HepG2 (cell line): ENCODE results near the gene EXTL1. TPM values are rescaled to one million over a fixed set of nuclear protein-coding genes. Genes with fewer than 3 reads are reported as not detected.

Experiments used
- ATAC-seq: fragments of 200-7000 bp; cut with Tn5 transposase; 3 replicates; pipeline ENCODE4 v1.9.1; 2020; ENCODE audit warnings: mild to moderate bottlenecking, moderate library complexity
- BruUV-seq: library from RNA; stranded (reverse); fragments of 400-500 nt; replicated peaks from 2 replicates; lab custom pipeline; 2021; lab: Mats Ljungman, UMichigan
- CTCF ChIA-PET: fragments of 300-600 bp; formaldehyde crosslinking; extraction: SDS; loops from one replicate; lab custom pipeline; 2021; ENCODE audit warnings: low total read pairs, inconsistent platforms, low intra/inter-chr PET ratio; lab: Yijun Ruan, JAX
- POLR2A ChIA-PET: fragments of 350-600 bp; sonication (Branson Sonifier 250); formaldehyde crosslinking; loops from one replicate; lab custom pipeline; 2020; ENCODE audit warnings: antibody characterized with exemption, inconsistent platforms; lab: Yijun Ruan, JAX
- DNase-seq: peaks from one replicate; pipeline ENCODE4 v3.0.0-alpha.2; 2015; ENCODE audit warnings: low spot score
- FAIRE-seq: peaks from 3 replicates; lab custom pipeline; 2011; peaks lifted over from hg19 to GRCh38; lab: Jason Lieb, UNC
- H2AFZ ChIP-seq: one replicate; pipeline ENCODE4 v1.6.1; 2011; ENCODE audit warnings: low read length, inconsistent platforms
- H3K27ac ChIP-seq: fragments of 300-600 bp; 3 replicates; pipeline ENCODE4 v1.8.0; 2011; ENCODE audit warnings: mixed run types, mild to moderate bottlenecking, mixed read lengths, low read length, inconsistent platforms; ENCODE audit not compliant: insufficient read depth; ENCODE audit errors: extremely low read length
- H3K27me3 ChIP-seq, 2 experiments: fragments of 200-600 bp in 1 of 2; 2 replicates in 1 of 2; 3 replicates in 1 of 2; pipeline versions ENCODE4 v1.6.0 to v1.8.0; 2011; ENCODE audit warnings: low read length in 2 of 2, mild to moderate bottlenecking in 2 of 2, moderate library complexity in 2 of 2, inconsistent platforms in 1 of 2; ENCODE audit not compliant: insufficient read depth in 2 of 2, control insufficient read depth in 1 of 2
- H3K36me3 ChIP-seq, 2 experiments: fragments of 200-600 bp in 1 of 2; replicated peaks in 1 of 2; 2 replicates in 1 of 2; 3 replicates in 1 of 2; pipeline versions ENCODE4 v1.5.1 to v1.8.0; 2011; ENCODE audit warnings: low read length in 2 of 2, inconsistent platforms in 1 of 2; ENCODE audit not compliant: insufficient read depth in 2 of 2, control insufficient read depth in 1 of 2
- H3K4me1 ChIP-seq: 2 replicates; pipeline ENCODE4 v1.5.1; 2012; ENCODE audit warnings: low read length, inconsistent platforms; ENCODE audit not compliant: insufficient read depth
- H3K4me2 ChIP-seq: 2 replicates; pipeline ENCODE4 v1.6.0; 2011; ENCODE audit warnings: low read depth, low read length, inconsistent platforms
- H3K4me3 ChIP-seq, 3 experiments: fragments of 200-600 bp in 1 of 3; sonication (generic), shearing (Covaris generic) in 1 of 3; replicated peaks in 1 of 3; 2 replicates each; pipeline ENCODE4 v1.5.1; 2011 to 2016; ENCODE audit warnings: low read length in 3 of 3, inconsistent platforms in 2 of 3, low read depth in 2 of 3, mild to moderate bottlenecking in 2 of 3, control low read depth in 1 of 3, mixed read lengths in 1 of 3; ENCODE audit not compliant: insufficient read depth in 1 of 3
- H3K79me2 ChIP-seq: one replicate; pipeline ENCODE4 v1.6.1; 2011; ENCODE audit warnings: low read length, inconsistent platforms; ENCODE audit not compliant: insufficient read depth
- H3K9ac ChIP-seq: 2 replicates; pipeline ENCODE4 v1.6.0; 2011; ENCODE audit warnings: mild to moderate bottlenecking, low read depth, low read length, inconsistent platforms; ENCODE audit not compliant: insufficient read depth
- H3K9me3 ChIP-seq: 2 replicates; pipeline ENCODE4 v1.5.1; 2012; ENCODE audit warnings: mild to moderate bottlenecking, low read length
- H4K20me1 ChIP-seq: 2 replicates; pipeline ENCODE4 v1.6.0; 2011; ENCODE audit warnings: inconsistent platforms, mild to moderate bottlenecking, low read length, moderate library complexity; ENCODE audit not compliant: insufficient read depth
- CCDC6 ChIP-seq: sonication (generic); formaldehyde crosslinking; IDR thresholded peaks from 2 replicates; pipeline ENCODE4 v1.8.1; 2022; ENCODE audit warnings: mild to moderate bottlenecking, missing genetic modification reagents, moderate library complexity
- CHD4 ChIP-seq: fragments of 200-600 bp; sonication (generic); IDR thresholded peaks from 2 replicates; pipeline ENCODE4 v1.7.0; 2017; ENCODE audit warnings: mild to moderate bottlenecking, low read length, borderline replicate concordance
- E2F1 ChIP-seq: sonication (generic); formaldehyde crosslinking; IDR thresholded peaks from 2 replicates; pipeline ENCODE4 v1.5.0; 2020; ENCODE audit warnings: missing genetic modification reagents
- E2F5 ChIP-seq: sonication (generic); formaldehyde crosslinking; conservative IDR thresholded peaks from 2 replicates; pipeline ENCODE4 v1.4.0; 2020; ENCODE audit warnings: missing genetic modification reagents
- GFI1 ChIP-seq: sonication (generic); formaldehyde crosslinking; IDR thresholded peaks from 2 replicates; pipeline ENCODE4 v1.5.0; 2020; ENCODE audit warnings: missing genetic modification reagents, mild to moderate bottlenecking, borderline replicate concordance
- HIVEP1 ChIP-seq: sonication (generic); formaldehyde crosslinking; IDR thresholded peaks from 2 replicates; pipeline ENCODE4 v1.4.0; 2020; ENCODE audit warnings: mild to moderate bottlenecking, missing genetic modification reagents
- MLLT10 ChIP-seq: sonication (generic); formaldehyde crosslinking; IDR thresholded peaks from 2 replicates; pipeline ENCODE4 v1.4.0; 2020; ENCODE audit warnings: missing genetic modification reagents
- NR3C1 ChIP-seq: sonication (generic); formaldehyde crosslinking; IDR thresholded peaks from 2 replicates; pipeline ENCODE4 v1.4.0; 2020; ENCODE audit warnings: missing genetic modification reagents
- PHF20 ChIP-seq: sonication (generic); formaldehyde crosslinking; IDR thresholded peaks from 2 replicates; pipeline ENCODE4 v1.5.0; 2020; ENCODE audit warnings: mild to moderate bottlenecking, missing genetic modification reagents
- RAD51 ChIP-seq: fragments of 450-650 bp; IDR thresholded peaks from 2 replicates; pipeline ENCODE4 v1.6.1; 2016; ENCODE audit warnings: borderline replicate concordance
- ZFX ChIP-seq: sonication (generic); formaldehyde crosslinking; IDR thresholded peaks from 2 replicates; pipeline ENCODE4 v1.4.0; 2020; ENCODE audit warnings: mild to moderate bottlenecking, low read depth, missing genetic modification reagents, moderate library complexity
- ZMAT5 ChIP-seq: sonication (generic); formaldehyde crosslinking; IDR thresholded peaks from 2 replicates; pipeline ENCODE4 v1.5.0; 2020; ENCODE audit warnings: mild to moderate bottlenecking, low read depth, missing genetic modification reagents, borderline replicate concordance
- ZNF781 ChIP-seq: sonication (generic); formaldehyde crosslinking; IDR thresholded peaks from 2 replicates; pipeline ENCODE4 v1.5.1; 2020; ENCODE audit warnings: borderline replicate concordance, mild to moderate bottlenecking, missing genetic modification reagents; ENCODE audit errors: not compliant biosample characterization
- WGBS: methylation state at CpG from one replicate; pipeline ENCODE4 v1.1.6; 2017; ENCODE audit warnings: low lambda C conversion rate; 5-methylcytosine and 5-hydroxymethylcytosine counted together
- in situ Hi-C: cut with HindIII; loops from 2 replicates; pipeline ENCODE4 v1.10.0; 2017; ENCODE audit warnings: low pct_unique_long_range_greater_than_20kb; ENCODE audit not compliant: extremely low pct_ligation_motif_present
- intact Hi-C: fragments of 100-400 bp; cut with micrococcal nuclease; formaldehyde crosslinking; loops from one replicate; pipeline ENCODE4 v1.10.0; 2022; ENCODE audit not compliant: unreplicated experiment
- polyA plus RNA-seq, 8 experiments: library from polyadenylated mRNA; depleted of rRNA in 3 of 8; stranded (reverse) in 7 of 8; unstranded in 1 of 8; fragments of >200 nt; fragmentation: Illumina TruSeq in 4 of 8; extraction: Trizol in 4 of 8; gene quantifications; 2 replicates each; pipeline versions ENCODE4 v1.2.1 to v1.2.3, GENCODE V29; 2011 to 2016; ENCODE audit warnings: low read depth in 4 of 8, missing spikeins in 1 of 8, mixed read lengths in 1 of 8; ENCODE audit not compliant: insufficient read depth in 1 of 8
- total RNA-seq, 5 experiments: library from RNA; depleted of rRNA; stranded (reverse); fragments of >200 nt; fragmentation: Illumina TruSeq; extraction: Trizol; gene quantifications; 2 replicates each; pipeline ENCODE4 v1.2.3, GENCODE V29; 2016; ENCODE audit warnings: low read depth in 1 of 5

The EXTL1 gene
- total and polyA plus RNA-seq, 2 of the 13 experiments (the other 11 are each of a cell fraction or from before 2014, with no cell fraction given): 0.35 to 1.0 TPM

GRCh38 chr1:26070296-26070962 is 48.9 kb downstream of the EXTL1 start:
- H3K79me2 ChIP-seq: no peaks in the 10 kb centered on the region
- H3K4me2 ChIP-seq: no peak overlapping the region
- H3K9me3 ChIP-seq: no peaks in the 10 kb centered on the region
- H3K4me1 ChIP-seq: peaks cover 14% of the 10 kb centered on the region; the same call in 1 of the 2 replicates
- peaks cover 5 to 48% of the 10 kb centered on the region in 2 experiments; a peak in 4 of 5 replicates for H3K27me3 ChIP-seq
- no peak for FAIRE-seq
- no peak overlapping the region for H3K4me3 ChIP-seq
- DNase-seq: no peak
- intact Hi-C loops (no loop called here), in situ Hi-C loops (no loop called here)
- no TSS peak for BruUV-seq
- POLR2A ChIA-PET: no interaction called here
- no peak overlapping the region for H3K27ac ChIP-seq
- CTCF ChIA-PET: no interaction called here
- no peak overlapping the region for H3K9ac ChIP-seq
- H3K36me3 ChIP-seq: no peaks in the 10 kb centered on the region
- H4K20me1 ChIP-seq: no peaks in the 10 kb centered on the region
- TF ChIP-seq ZMAT5 (CRISPR knock-in tag) (no peak), ZFX (CRISPR knock-in tag) (no peak)
- H2AFZ ChIP-seq: no peak overlapping the region
- ATAC-seq: no peak
- WGBS: 37% methylated on average over 4 of the region's 4 CpGs

- in situ Hi-C loops: no loop called here
- Histone ChIP-seq H3K9ac (no peak overlapping the region), H2AFZ (no peak overlapping the region), H3K4me1 (peaks cover 13% of the 10 kb centered on the region; the same call in 1 of the 2 replicates), H3K4me3 (no peak overlapping the region), H3K9me3 (no peaks in the 10 kb centered on the region), H3K79me2 (no peaks in the 10 kb centered on the region), H4K20me1 (no peaks in the 10 kb centered on the region), H3K27ac (no peak overlapping the region), H3K27me3 (peaks cover 5 to 43% of the 10 kb centered on the region in 2 experiments; a peak in 4 of 5 replicates), H3K4me2 (no peak overlapping the region), H3K36me3 (no peaks in the 10 kb centered on the region)
- WGBS: 43% methylated on average over 6 of the region's 6 CpGs
- BruUV-seq: no TSS peak
- intact Hi-C loops: no loop called here
- ChIA-PET POLR2A (no interaction called here), CTCF (no interaction called here)
- DNase-seq: no peak
- ATAC-seq: no peak
- FAIRE-seq: no peak
- TF ChIP-seq ZNF781 (CRISPR knock-in tag) (no peak), GFI1 (CRISPR knock-in tag) (no peak), PHF20 (CRISPR knock-in tag) (no peak), CHD4 (no peak), RAD51 (no peak), MLLT10 (CRISPR knock-in tag) (no peak), E2F5 (CRISPR knock-in tag) (no peak), E2F1 (no peak), CCDC6 (CRISPR knock-in tag) (no peak), HIVEP1 (CRISPR knock-in tag) (no peak), NR3C1 (no peak)
These were observed 49.4 kb downstream of the EXTL1 start for GRCh38 chr1:26070963-26071342.
